GM23248 (cell line): ENCODE data around the gene STK25. TPM values are rescaled to one million over a fixed set of nuclear protein-coding genes. Genes with fewer than 3 reads are reported as not detected.
"Not testable (repeated sequence)": the region's sequence is repeated elsewhere in the genome, so short reads cannot be mapped to it uniquely, and the experiment has no call there.

ENCODE experiments used
- DNase-seq: peaks from one replicate; pipeline ENCODE4 v3.0.0-alpha.2; 2015
- H2AFZ ChIP-seq: fragments of 200-600 bp; sonication (generic); 2 replicates; pipeline ENCODE4 v1.6.1; 2016; ENCODE audit warnings: antibody characterized with exemption
- H3F3A ChIP-seq: fragments of 200-600 bp; sonication (generic); 2 replicates; pipeline ENCODE4 v1.6.1; 2016; ENCODE audit warnings: mild to moderate bottlenecking, antibody characterized with exemption, mixed run types; ENCODE audit not compliant: insufficient read depth
- H3K27ac ChIP-seq: fragments of 200-600 bp; sonication (generic); 2 replicates; pipeline ENCODE4 v1.5.1; 2016; ENCODE audit warnings: mild to moderate bottlenecking
- H3K27me3 ChIP-seq: fragments of 200-600 bp; sonication (generic); replicated peaks from 2 replicates; pipeline ENCODE4 v1.6.1; 2016; ENCODE audit warnings: mild to moderate bottlenecking; ENCODE audit not compliant: insufficient read depth
- H3K36me3 ChIP-seq: fragments of 200-600 bp; sonication (generic); 2 replicates; pipeline ENCODE4 v1.6.1; 2016; ENCODE audit warnings: low read depth, mild to moderate bottlenecking
- H3K4me1 ChIP-seq: fragments of 200-600 bp; sonication (generic); 2 replicates; pipeline ENCODE4 v1.6.1; 2016; ENCODE audit warnings: mild to moderate bottlenecking; ENCODE audit not compliant: insufficient read depth
- H3K4me2 ChIP-seq: fragments of 200-600 bp; sonication (generic); one replicate; pipeline ENCODE4 v1.6.1; 2016; ENCODE audit warnings: mild to moderate bottlenecking; ENCODE audit not compliant: unreplicated experiment
- H3K4me3 ChIP-seq: fragments of 200-600 bp; sonication (generic); 2 replicates; pipeline ENCODE4 v1.5.1; 2016; ENCODE audit warnings: mild to moderate bottlenecking
- H3K79me2 ChIP-seq: fragments of 200-600 bp; sonication (generic); 2 replicates; pipeline ENCODE4 v1.6.1; 2016; ENCODE audit warnings: mild to moderate bottlenecking; ENCODE audit not compliant: insufficient read depth
- H3K9ac ChIP-seq: fragments of 200-600 bp; sonication (generic); 2 replicates; pipeline ENCODE4 v1.6.1; 2016; ENCODE audit warnings: mild to moderate bottlenecking
- H3K9me2 ChIP-seq: fragments of 200-600 bp; sonication (generic); 2 replicates; pipeline ENCODE4 v1.6.1; 2016; ENCODE audit warnings: mixed run types, mild to moderate bottlenecking, moderate library complexity; ENCODE audit not compliant: insufficient read depth
- H3K9me3 ChIP-seq: fragments of 200-600 bp; sonication (generic); one replicate; pipeline ENCODE4 v1.6.1; 2017; ENCODE audit warnings: low read depth
- H4K20me1 ChIP-seq: fragments of 200-600 bp; sonication (generic); 2 replicates; pipeline ENCODE4 v1.6.0; 2016; ENCODE audit not compliant: insufficient read depth
- EZH2 ChIP-seq: fragments of 200-600 bp; sonication (generic); IDR thresholded peaks from 2 replicates; pipeline ENCODE4 v1.6.1; 2018; ENCODE audit warnings: antibody characterized with exemption, mild to moderate bottlenecking; ENCODE audit not compliant: insufficient read depth, poor library complexity, severe bottlenecking
- EZH2phosphoT487 ChIP-seq: fragments of 200-600 bp; sonication (generic); IDR thresholded peaks from 2 replicates; pipeline ENCODE4 v1.6.1; 2018; ENCODE audit warnings: antibody characterized with exemption, moderate library complexity, mild to moderate bottlenecking, low read depth; ENCODE audit not compliant: insufficient read depth
- WGBS, 2 experiments: methylation state at CpG; one replicate each; pipeline ENCODE4 v1.1.6; 2015 to 2017; ENCODE audit warnings: low lambda C conversion rate in 2 of 2, low coverage in 1 of 2; ENCODE audit errors: missing lambda C conversion rate in 2 of 2; 5-methylcytosine and 5-hydroxymethylcytosine counted together
- in situ Hi-C: fragments of 300-500 bp; cut with MboI; formaldehyde crosslinking; loops from 2 replicates; pipeline ENCODE4 v1.15.0; 2020
- polyA plus RNA-seq: library from polyadenylated mRNA; unstranded; fragments of >200 nt; fragmentation: Nextera tagmentation; extraction: Ambion mirVana; gene quantifications from 2 replicates; pipeline ENCODE4 v1.2.1, GENCODE V29; 2016
- total RNA-seq: library from RNA; depleted of rRNA; stranded (reverse); fragments of >200 nt; shearing (Covaris generic); gene quantifications from 2 replicates; pipeline ENCODE4 v1.2.3, GENCODE V29; 2014

The STK25 gene
- total and polyA plus RNA-seq, 2 experiments from 2014 or later = 120 to 239 TPM

DNA sequence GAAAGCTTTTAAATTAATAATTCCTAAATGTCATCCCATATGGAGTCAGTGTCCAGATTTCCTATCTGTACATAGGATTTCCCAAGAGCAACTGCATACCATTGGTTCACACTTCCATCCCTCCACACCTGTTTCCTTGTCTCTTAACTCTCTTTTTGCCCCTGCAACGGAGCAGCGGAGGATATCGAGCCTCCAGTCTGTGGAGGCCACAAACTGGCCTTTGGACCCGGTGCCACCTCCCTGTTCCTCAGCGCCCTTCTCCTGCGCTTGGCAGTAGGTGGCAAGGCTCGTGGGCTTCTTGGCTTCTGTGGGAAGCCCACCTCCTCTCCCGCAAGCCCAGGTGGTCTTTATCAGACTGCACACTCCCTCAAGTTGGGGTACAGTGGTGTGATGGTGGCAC lies 23.8 kb upstream of the STK25 start:
- no peak for DNase-seq

DNA sequence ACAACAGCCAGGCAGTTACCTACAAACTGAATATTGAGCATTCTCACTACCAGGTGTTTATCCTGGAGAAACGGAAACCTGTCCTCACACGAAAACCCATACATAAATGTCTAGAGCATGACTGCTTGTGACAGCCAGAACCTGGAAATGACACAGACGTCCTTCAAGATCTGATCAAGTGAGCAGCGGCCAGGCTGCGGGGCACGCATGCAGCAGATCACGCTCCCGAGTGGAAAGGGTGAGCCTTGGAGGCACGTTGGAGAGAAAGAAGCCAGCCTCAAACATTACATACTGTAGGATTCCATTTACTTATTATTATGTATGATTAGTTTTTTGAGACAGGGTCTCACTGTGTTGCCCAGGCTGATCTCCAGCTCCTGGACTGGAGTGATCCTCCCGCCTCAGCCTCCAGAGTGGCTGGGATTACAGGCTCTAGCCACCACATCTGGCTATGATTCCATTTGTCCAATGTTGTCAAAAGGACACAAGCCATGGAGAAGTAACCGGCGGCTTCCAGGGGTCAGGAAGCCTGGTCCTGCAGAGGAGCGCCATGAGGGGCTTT lies 22.9 kb upstream of the STK25 start:
- Histone ChIP-seq H3F3A (no peaks in the 10 kb centered on the region), H3K4me2 (no peak overlapping the region), H3K9ac (no peak overlapping the region), H3K79me2 (no peaks in the 10 kb centered on the region), H3K27ac (no peak overlapping the region), H3K27me3 (peaks cover 4% of the 10 kb centered on the region; the same call in 1 of the 2 replicates), H3K9me2 (no peaks in the 10 kb centered on the region), H4K20me1 (no peaks in the 10 kb centered on the region), H3K9me3 (no peaks in the 10 kb centered on the region), H3K4me3 (no peak overlapping the region), H3K36me3 (no peaks in the 10 kb centered on the region), H2AFZ (no peak overlapping the region), H3K4me1 (no peaks in the 10 kb centered on the region)
- DNase-seq = no peak
- in situ Hi-C loops = no loop called here
- WGBS, 2 experiments = 67 to 69% methylated on average over 13 of the region's 13 CpGs
- no peak for TF ChIP-seq EZH2phosphoT487
- no peak for TF ChIP-seq EZH2

More for the DNA sequence above, 23.8 kb upstream of the STK25 start:
- in situ Hi-C loops = no loop called here
- Histone ChIP-seq H3K36me3 (no peaks in the 10 kb centered on the region), H3F3A (no peaks in the 10 kb centered on the region), H3K4me3 (no peak overlapping the region), H3K9me2 (no peaks in the 10 kb centered on the region), H3K9ac (no peak overlapping the region), H3K4me2 (no peak overlapping the region), H2AFZ (no peak overlapping the region), H4K20me1 (no peaks in the 10 kb centered on the region), H3K4me1 (no peaks in the 10 kb centered on the region), H3K27me3 (peaks cover 4% of the 10 kb centered on the region; the same call in 1 of the 2 replicates), H3K9me3 (no peaks in the 10 kb centered on the region), H3K27ac (no peak overlapping the region), H3K79me2 (no peaks in the 10 kb centered on the region)
- WGBS, 2 experiments = 71 to 77% methylated on average over 7 to 8 of the region's 8 CpGs
- TF ChIP-seq EZH2 (no peak), EZH2phosphoT487 (no peak)

DNA sequence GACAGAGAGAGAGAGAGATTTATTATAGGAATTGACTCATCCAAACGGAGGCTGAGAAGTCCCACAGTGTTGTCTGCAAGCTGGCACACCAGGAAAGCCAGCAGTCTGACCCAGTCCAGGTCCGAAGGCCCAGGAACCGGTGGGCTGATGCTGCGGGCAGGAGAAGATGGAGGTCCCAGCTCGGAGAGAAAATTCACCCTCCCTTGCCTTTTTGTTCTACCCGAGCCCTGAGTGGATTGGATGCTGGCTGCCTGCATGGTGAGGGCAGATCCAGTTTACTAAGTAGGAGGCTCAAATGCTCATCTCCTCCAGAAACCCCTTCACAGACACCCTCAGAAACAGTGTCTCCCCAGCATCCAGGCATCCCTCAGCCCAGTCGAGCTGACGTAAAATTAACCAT lies 22.2 kb upstream of the STK25 start:
- no peak overlapping the region for H2AFZ ChIP-seq
- H3K36me3 ChIP-seq = no peaks in the 10 kb centered on the region
- in situ Hi-C loops = no loop called here
- no peaks in the 10 kb centered on the region for H3K9me2 ChIP-seq
- no peak overlapping the region for H3K4me2 ChIP-seq
- no peaks in the 10 kb centered on the region for H3F3A ChIP-seq
- H3K79me2 ChIP-seq = no peaks in the 10 kb centered on the region
- DNase-seq = no peak
- no peak overlapping the region for H3K27ac ChIP-seq
- no peak overlapping the region for H3K9ac ChIP-seq
- H3K9me3 ChIP-seq = no peaks in the 10 kb centered on the region
- WGBS, 2 experiments = 23 to 35% methylated on average over 8 of the region's 8 CpGs
- H3K4me1 ChIP-seq = no peaks in the 10 kb centered on the region
- H3K27me3 ChIP-seq = peaks cover 4% of the 10 kb centered on the region; the same call in 1 of the 2 replicates
- TF ChIP-seq EZH2phosphoT487 = no peak
- TF ChIP-seq EZH2 = no peak
- no peak overlapping the region for H3K4me3 ChIP-seq
- H4K20me1 ChIP-seq = no peaks in the 10 kb centered on the region

DNA sequence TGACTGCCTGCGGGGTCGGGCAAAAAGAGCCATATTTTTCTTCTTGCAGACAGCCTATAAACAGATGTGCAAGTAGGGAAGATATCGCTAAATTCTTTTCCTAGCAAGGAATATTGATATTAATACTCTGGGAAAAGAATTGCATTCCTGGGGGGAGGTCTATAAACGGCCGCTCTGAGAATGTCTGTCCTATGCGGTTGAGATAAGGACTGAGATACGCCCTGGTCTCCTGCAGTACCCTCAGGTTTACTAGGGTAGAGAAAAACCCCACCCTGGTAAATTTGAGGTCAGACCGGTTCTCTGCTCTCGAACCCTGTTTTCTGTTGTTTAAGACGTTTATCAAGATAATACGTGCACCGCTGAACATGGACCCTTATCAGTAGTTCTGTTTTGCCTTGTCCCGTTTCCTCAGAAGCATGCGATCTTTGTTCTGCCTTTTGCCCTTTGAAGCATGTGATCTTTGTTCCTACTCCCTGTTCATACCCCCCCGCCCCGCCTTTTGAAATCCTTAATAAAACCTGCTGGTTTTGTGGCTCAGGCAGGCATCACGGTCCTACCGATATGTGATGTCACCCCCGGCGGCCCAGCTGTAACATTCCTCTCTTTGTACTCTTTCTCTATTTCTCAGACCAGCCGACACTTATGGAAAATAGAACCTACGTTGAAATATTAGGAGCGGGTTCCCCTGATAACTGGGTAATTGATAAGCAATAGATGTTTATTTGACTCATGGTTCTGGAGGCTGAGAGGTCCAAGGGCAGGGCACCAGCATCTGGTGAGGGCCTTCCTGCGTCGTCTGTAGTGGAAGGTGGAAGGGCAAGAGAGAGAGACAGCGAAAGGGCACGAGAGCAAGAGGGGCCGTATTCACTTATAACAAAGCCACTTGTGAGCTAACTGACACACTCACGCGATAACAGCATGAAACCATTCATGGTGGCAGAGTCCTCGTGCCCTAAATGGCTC lies 17.7 kb upstream of the STK25 start:
- H3K4me2 ChIP-seq, H3K9me3 ChIP-seq, H3K4me3 ChIP-seq, DNase-seq, H3F3A ChIP-seq, H2AFZ ChIP-seq, H3K27ac ChIP-seq, H3K79me2 ChIP-seq, H3K36me3 ChIP-seq, H3K9ac ChIP-seq, H4K20me1 ChIP-seq, in situ Hi-C loops, H3K27me3 ChIP-seq, H3K4me1 ChIP-seq, H3K9me2 ChIP-seq: not testable (repeated sequence)
- 79 to 80% methylated on average over 30 to 31 of the region's 31 CpGs for WGBS, 2 experiments
